Cerebellar nuclear complex (tissue), 1 donor: ENCODE results near the gene SEMA7A.
"Not testable (repeated sequence)": the region's sequence is repeated elsewhere in the genome, so short reads cannot be mapped to it uniquely, and the experiment has no call there.

Experiments used
- DNase-seq, 2 experiments: peaks; one replicate each; lab custom pipeline; 2025; lab: John Stamatoyannopoulos, UW

SEMA7A gene

GRCh38 chr15:74373056-74373650 lies 60.6 kb downstream of the SEMA7A start:
- DNase-seq: no peak

- DNase-seq: no peak
These were observed 63.3 kb downstream of the SEMA7A start for GRCh38 chr15:74370471-74370870.

- no peak for DNase-seq
These were observed 64.0 kb downstream of the SEMA7A start for GRCh38 chr15:74369756-74370155.

- no peak for DNase-seq
These were observed 64.5 kb downstream of the SEMA7A start for GRCh38 chr15:74369084-74369745.

- DNase-seq: no peak
These were observed 65.6 kb downstream of the SEMA7A start for GRCh38 chr15:74368121-74368520.

DNA sequence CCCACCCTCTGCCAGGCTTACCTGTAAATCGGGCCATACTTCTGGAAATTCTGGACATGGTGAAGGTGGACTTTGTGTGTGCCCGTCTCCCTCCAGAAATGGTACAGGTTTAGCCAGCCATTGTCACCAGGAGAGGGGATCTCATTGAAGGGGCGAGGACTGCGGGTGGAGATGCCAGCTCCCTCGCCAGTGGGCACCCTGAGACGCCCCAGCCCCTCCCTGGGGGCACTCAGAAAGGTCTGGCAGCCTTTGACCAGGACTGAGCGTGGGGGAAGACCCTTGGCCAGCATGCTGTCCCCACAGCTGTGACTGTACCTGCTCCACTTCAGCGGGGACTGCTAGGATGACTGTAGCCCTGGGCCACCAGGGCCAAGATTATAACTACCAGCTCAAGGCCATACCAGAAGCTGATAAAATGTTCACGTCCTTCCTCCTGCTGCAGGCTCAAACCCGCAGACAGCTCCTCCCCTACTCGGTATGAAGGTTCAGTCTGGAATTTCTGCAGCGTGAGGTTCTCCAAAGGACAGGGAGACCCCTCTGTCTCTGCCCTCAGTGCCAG lies 66.4 kb downstream of the SEMA7A start, which contains the start of gene CYP11A1:
Gene CYP11A1 (minus strand): TSS at position 351 of the 559 bp plus-strand sequence. CDS start 61 bp downstream, at position 290.
- DNase-seq: no peak

GRCh38 chr15:74365598-74366445 lies 67.9 kb downstream of the SEMA7A start:
- no peak for DNase-seq

DNA sequence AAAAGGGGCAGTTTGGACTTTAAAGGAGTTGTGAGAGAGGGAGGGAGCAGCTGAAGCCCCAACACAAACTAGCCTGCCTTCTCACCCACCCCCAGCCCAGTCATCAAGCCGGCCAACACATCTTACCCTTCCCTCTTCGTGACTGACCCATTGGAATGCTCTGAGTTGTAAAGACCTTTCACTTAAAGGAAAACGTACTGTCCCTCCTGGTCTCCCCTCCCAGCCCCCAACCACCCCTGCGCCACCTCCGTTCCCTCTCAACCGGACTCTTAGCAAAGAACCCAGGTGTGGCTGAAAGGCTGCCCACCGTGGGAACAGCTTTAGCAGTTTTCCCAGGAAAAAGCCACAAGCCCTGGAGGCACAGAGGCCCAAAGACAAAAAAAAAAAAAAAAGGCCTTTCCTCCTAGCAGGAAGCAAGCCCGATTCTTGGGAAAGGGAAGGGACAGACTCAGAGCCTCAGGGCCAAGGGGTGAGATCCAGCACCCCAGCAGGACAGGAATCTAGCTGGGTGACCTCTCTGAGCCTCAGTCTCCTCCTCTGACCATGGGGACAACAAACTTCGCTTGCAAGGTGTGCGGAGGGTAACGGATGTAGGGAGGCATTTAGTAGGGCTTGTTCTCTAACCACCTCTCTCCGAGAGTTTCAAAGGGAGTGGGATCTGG lies 68.7 kb downstream of the SEMA7A start:
- no peak for DNase-seq

DNA sequence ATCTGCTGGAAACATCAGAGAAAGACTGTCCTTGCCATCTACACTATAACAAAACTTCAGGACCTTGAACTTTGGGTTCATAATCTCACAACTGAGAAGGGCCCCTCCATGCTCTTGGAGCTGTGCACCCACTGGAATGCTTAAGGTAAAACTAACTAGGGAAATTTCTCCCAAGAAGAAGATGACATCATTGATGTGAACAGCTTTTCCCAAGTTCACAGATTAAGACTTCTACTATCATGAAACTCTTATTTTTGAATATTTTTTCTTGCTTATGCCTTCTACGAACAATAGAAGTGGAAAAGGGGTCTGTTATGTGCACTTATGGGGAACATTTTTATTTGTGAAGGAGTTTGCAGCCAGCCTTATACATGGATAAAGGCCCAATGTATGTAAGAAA lies 71.3 kb downstream of the SEMA7A start:
- DNase-seq: no peak

- not testable (repeated sequence) for DNase-seq
These were observed 72.9 kb downstream of the SEMA7A start for GRCh38 chr15:74360855-74361254.

DNA sequence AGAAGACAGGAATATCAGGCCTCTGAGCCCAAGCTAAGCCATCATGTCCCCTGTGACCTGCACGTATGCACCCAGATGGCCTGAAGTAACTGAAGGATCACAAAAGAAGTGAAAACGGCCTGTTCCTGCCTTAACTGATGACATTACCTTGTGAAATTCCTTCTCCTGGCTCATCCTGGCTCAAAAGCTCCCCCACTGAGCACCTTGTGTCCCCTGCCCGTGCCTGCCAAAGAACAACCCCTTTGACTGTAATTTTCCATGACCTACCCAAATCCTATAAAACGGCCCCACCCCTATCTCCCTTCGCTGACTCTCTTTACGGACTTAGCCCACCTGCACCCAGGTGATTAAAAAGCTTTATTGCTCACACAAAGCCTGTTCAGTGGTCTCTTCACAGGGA lies 74.4 kb downstream of the SEMA7A start:
- not testable (repeated sequence) for DNase-seq
